Right ventricle myocardium superior (tissue), 1 donor: ENCODE measurements around the gene FOXP1. TPM values are rescaled to one million over a fixed set of nuclear protein-coding genes. Genes with fewer than 3 reads are reported as not detected.
A peak's percentile ranks its signal among the peaks of the same experiment; 100 is the strongest.

Experiments used
- ATAC-seq: fragments of 200-7000 bp; cut with Tn5 transposase; one replicate; pipeline ENCODE4 v1.9.1; 2020; ENCODE audit warnings: mild to moderate bottlenecking; ENCODE audit not compliant: poor library complexity
- DNase-seq: peaks from one replicate; pipeline ENCODE4 v3.0.0-alpha.2; 2020
- intact Hi-C: fragments of 100-400 bp; cut with DNase I; formaldehyde crosslinking; loops from one replicate; pipeline ENCODE4 v1.11.2; 2022
- total RNA-seq: library from RNA; stranded (reverse); fragmentation: NEBNext Ultra II Directional; extraction: Animal tissue kit (Norgen Biotek cat#: 25700); gene quantifications from one replicate; pipeline ENCODE4 v1.2.1, GENCODE V29; 2021
- donor health status: DM: no; HTN: yes; CAD: no; lungs with severe emphysema.

The FOXP1 gene
- total RNA-seq, 1 donor from 2014 or later: 36.3 TPM

DNA sequence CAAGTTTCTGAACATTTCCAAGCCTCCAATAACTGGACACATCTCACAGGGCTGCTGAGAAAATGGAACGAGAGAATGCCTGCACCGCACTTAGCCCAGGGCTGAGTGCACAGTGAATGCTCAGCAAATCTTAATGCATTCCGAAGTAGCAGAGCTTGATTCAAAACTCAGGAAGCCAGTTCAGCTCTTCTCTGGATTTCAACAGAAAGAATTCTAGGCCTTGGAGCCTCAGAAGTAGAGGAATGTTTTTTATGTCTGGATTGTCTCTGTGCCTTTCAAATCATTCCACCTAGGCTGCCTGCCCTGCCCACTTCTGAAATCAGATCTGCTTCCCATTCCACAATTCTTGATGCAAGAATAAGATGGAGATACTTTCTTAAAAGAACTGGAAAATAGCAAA is 9.6 kb upstream of the FOXP1 start:
- no peak for DNase-seq
- intact Hi-C loops: no loop called here
- no peak for ATAC-seq

DNA sequence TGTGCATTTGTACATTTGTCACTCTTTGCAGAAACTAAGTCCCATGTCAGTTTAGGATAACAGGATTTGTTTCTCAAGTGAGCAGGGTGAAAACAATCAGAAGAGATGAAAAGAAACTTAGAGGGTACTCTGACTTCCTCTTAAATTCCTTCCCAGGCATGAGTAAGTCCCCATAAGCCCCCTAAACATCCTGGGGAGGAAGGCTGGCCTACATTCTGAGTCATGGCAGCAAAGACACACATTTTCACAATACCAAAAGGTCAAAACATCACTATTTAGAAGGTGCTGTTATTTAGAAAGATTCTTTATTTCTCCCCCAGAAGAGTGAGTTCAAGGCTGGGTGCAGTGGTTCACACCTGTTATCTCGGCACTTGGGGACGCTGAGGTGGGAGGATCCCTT is 7.6 kb upstream of the FOXP1 start:
- DNase-seq (no peak), ATAC-seq (no peak)
- intact Hi-C loops: no loop called here

DNA sequence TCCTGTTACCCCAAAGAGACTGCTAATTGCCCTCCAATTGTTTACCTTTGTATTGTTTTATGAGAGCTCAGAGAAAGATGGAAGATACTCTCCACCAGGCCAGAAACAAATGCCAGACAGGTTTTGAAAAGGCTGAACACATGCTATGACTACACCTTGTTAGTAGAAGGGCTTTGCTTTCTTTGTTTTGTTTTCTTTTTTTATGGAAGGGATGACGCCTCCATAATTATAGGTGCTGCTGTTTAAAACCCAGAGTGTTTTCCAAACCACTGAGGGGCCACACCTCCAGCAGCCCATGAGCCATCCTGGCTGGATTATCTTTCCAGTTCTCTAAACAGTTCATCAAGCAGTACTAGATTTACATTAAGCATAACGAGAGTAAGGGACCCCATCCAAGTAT is 5.6 kb upstream of the FOXP1 start:
- ATAC-seq (no peak), DNase-seq (no peak)
- intact Hi-C loops: loop anchor here (5.0 to 10.0 kb wide), 3 partner anchors 344 to 872 kb away; no protein-coding TSS in a partner anchor

DNA sequence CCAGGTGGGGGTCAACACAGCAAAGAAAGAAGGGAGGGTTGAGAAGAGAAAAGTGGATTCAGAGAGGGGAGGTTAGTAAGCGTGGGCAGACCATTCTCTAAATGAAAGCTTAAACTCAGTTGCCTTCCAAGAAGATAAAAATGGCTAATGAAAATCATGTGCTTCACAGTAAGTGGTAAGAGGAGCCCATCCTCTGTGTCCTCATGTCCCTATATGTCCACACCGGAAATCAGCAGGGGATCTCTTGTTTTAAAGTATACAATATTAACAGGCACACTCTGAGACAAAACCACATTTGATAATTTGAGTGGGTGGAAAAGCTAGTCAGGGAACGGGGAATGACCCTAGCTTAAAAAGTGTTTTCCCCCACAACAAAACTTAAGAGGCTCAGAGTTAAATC is 4.4 kb upstream of the FOXP1 start:
- intact Hi-C loops: loop anchor here (5.0 to 10.0 kb wide), 3 partner anchors 343 to 871 kb away; no protein-coding TSS in a partner anchor
- ATAC-seq (no peak), DNase-seq (no peak)

DNA sequence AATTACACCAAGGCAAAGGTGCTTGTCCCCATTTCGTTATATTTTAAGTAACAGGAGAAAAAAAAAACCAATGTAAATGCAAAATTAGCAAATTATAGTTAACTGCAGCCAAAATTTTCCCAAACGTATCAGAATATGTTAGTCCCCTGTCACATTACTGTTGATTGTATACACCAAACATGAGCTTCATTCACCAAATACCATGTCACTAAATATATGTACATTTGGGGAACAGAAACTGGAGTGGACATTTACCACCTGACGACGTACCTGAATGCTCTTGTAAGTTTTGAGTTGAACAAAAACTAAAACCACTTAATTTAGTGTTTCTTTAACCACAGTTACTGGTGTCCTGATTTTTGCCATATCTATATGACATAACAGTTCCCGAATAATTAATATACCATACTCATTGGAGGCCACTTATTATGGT is 3.3 kb upstream of the FOXP1 start:
- ATAC-seq: no peak
- intact Hi-C loops: loop anchor here (5.0 to 10.0 kb wide), 3 partner anchors 342 to 870 kb away; no protein-coding TSS in a partner anchor

DNA sequence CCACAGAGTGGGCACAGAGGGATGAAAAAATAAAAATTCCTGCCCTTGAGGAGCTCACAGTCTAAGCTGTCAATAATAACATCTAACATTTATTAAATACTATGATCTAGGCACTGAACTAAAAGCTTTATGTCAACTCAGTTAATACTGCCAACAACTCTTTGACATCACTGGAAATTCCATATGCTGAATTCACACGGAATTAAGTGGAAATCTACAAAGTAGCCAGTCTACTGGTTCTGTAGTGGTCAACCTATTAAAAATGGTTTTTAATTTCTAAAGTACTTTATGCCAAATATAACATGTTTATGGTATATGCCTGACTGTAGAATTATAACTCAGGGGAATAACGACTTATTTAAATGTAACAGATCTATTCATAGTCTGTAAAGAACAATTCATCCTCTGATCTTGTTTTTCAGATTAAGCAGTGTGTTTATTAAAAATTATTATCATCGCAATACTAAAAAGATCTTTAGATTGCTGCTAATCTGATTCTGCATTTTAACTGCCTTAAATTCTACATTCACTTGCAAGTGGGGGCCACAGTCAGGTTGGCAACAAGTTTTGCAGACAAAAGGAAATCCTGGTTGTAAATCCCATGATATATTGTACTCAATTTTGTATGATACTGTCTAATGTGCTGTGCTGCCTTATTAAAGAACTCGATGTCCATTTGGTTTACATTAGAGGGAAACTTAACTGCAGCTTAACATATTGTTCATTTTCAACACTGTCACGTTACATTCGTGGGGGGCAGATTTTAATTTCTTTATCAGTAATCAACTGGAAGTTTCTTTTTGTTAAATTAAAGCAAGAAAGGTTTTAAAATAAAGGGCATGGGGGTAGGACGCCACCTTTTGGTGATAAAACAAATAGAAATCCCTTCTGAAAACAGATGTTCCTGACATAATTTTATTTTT is 2.6 kb upstream of the FOXP1 start:
- no peak for ATAC-seq
- DNase-seq: no peak
- intact Hi-C loops: loop anchor here (5.0 to 10.0 kb wide), 3 partner anchors 341 to 869 kb away; no protein-coding TSS in a partner anchor

More for the DNA sequence above, 3.3 kb upstream of the FOXP1 start:
- DNase-seq: no peak

DNA sequence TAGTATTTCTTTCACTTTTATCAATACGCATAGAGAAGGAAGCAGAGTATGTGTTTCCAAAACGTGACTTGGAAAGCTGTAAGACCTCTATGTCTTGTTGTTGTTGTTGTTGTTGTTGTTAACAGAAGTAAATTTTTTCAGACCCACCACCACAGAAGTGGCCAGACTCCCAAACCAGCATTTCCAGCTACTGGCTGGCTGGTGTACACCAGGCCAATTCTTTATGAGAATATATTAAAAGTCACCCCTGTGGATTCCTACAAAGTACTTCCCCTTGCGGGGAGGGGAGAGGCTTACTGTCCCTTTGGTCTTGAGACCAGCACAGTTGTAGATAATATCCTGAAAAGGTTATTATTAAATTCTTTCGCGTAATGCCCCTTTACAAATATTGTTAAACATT is 1.6 kb upstream of the FOXP1 start:
- DNase-seq (no peak), ATAC-seq (no peak)
- intact Hi-C loops: loop anchor here (5.0 to 10.0 kb wide), 3 partner anchors 340 to 868 kb away; no protein-coding TSS in a partner anchor

DNA sequence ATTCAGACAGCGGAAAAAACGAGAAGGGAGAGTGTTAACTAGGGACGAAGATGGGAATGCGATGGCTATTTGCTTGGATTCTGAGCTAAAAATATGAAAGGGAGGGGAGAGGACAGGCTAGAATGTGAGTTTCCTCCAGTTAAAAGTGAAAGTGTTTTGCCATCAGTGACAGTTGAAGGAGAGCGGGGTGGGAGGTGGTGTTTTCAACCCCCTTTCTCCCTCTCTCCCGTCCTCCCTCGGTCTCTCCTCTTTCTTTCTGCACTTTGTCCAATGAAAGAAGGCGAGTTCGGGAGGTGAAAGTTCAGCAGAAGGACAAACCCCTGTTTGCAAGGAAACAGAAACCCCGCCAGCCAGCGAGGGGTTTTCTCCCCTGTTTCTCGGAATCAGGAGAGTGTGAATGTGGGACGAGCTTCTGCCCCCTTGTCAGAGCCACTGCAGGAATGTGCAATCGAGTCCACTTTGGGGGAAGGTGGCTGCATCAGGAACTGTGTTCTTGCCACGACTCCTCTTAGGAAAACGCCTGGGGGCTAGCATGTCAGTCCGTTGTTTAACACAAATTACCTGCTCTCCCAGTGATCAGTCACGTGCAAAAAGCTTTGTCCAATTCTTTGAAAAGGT is 975 bp upstream of the FOXP1 start:
- ATAC-seq: peak; percentile 17
- intact Hi-C loops: loop anchor here (5.0 to 10.0 kb wide), 3 partner anchors 340 to 867 kb away; no protein-coding TSS in a partner anchor
- DNase-seq: peak; percentile 45

DNA sequence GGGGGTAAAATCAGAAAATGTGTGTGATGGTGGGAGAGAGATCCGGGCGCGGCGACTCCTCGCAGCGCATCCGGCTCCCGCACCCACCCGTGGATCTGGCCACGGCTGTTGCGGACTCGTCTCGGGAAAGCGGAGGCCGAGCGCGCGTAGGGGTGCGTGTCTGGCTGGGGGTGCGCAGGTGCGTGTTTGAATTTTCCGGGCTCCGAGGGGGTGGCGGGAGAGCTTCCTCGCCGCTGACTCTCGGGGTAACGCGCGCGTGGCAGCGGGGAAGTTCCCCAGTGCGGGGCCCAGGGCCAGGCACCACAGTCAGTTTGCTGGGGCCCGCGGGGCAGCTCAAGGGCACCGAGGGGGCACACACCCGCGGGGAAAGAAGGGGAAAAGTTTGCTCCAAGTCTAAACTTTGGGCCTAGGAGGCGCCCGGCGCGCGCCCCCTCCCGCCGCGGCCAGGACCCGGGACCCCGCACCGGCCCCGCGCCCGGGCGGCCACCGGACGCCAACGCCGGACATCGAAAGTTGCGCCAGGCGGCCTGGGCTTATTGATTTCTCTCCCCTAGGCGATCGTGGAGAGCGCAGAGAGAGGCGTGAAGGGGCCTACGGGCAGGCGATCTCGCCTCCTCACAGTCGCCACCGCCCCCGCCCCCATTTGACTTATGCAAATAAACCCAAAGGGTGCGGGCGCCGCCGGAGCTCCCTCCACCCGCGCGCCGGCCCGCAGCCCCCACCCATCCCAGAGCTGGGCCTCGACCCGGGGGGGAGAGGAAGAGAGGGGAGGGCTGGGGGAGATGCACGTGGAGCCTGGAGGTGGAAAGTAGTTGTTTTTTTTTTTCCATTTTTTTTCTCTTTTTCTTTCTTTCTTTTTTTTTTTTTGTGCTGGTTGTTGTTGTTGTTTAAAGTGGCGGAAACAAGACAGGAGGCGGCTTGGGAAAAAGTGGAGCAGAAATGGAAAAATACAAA is 639 bp downstream of the FOXP1 start:
- DNase-seq: peak; percentile 88
- intact Hi-C loops: loop anchor here (10.0 kb wide), 2 partner anchors 338 to 558 kb away; no protein-coding TSS in a partner anchor
- ATAC-seq: peak; percentile 51

DNA sequence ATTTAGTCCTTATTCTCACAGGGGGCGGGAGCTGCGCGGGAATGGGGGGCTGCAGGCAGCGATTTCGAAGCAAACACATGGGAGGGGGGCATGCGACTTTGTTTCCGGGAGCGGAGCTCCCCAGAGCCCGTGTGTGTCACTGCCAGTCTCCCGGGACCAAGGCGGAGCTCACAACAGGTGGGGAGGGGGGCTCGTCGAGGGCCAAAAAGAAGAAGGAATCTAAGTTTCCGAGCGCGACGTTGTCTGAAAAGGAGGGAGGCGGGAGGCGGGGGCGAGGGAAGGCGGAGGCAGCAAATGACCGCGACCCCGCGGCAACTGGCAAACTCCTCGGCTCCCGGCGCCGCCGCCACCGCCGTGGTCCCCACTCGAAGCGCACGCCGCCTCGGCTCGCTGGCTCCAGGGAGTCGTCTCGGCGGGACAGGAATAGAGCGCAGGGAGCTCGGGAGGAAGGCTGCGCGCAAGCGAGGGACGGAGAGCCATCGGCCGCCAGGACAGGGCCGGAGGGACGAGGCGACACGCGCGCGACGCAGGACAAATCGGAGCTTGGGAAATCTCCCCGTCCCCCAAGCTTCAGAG is 1.4 kb downstream of the FOXP1 start:
- peak; percentile 76 for DNase-seq
- intact Hi-C loops: loop anchor here (10.0 kb wide), 2 partner anchors 337 to 557 kb away; no protein-coding TSS in a partner anchor
- peak; percentile 38 for ATAC-seq

DNA sequence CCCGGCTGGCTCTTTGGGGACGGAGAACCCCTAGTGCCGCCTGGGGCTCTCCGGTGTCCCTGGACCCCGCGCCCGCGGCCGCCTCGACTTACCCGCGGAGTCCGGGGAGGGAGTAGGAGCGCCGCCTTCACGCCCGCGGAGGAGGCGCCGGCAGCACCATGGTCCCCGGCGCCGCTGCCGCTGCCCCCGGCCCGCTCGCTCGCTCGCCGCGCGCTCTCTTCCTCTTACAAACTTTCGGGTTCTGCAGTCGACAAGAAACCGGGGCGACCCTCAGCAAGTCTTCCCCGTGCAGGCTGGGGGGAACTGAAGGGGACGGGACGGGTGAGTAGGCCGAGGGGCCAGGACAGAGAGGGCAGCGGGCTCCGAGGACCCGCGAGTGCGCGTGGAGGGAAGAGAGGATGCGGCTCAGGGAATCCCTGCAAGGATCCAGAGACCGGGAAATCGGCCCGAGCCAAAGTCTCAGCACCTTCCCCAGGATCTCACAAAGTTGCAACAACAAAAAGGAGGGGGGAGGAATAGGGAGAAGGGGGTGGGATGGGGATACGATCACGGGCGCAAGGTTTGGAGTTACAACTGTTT is 2.0 kb downstream of the FOXP1 start:
- intact Hi-C loops: loop anchor here (10.0 kb wide), 2 partner anchors 337 to 557 kb away; no protein-coding TSS in a partner anchor
- ATAC-seq: peak; percentile 42
- DNase-seq: peak; percentile 69

DNA sequence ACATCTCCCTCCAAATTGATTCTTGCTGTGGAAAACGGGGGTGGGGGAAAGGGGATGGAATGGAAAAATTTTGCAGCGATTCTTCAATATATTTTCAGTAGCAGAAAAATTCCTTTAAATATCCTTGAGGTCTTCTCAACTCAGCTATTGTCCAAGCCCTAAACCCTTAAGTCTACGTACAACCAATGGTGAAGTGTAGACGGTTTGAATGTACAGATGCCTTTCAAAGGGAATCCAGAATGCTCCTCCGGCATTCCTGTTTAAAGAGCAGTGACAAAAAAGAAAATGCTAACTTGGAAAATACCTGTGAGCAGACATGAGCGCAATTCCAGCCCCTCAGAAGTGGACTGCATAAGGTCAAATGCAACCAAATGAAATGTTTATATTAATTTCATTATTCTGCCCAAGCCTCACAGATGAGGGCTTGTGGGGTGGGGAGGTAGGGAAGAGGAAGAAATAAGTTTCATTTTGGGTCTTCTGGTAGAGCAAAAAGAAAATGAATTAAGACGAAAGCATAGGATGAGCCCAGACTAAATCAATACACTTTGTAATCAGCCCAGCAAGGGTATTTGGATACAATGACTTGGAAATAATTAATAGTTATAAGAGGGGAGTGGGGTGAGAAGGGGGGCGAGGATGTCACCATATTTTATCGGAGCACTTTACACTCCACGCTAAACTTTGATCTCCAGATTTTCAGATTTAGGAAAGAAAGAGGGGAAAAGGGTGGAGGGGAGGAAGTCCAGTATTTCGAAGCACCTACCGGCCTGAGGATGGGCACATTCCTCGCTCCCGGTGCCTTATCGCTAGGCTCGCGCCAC is 2.7 kb downstream of the FOXP1 start:
- DNase-seq (no peak), ATAC-seq (no peak)
- intact Hi-C loops: loop anchor here (10.0 kb wide), 2 partner anchors 336 to 556 kb away; no protein-coding TSS in a partner anchor

DNA sequence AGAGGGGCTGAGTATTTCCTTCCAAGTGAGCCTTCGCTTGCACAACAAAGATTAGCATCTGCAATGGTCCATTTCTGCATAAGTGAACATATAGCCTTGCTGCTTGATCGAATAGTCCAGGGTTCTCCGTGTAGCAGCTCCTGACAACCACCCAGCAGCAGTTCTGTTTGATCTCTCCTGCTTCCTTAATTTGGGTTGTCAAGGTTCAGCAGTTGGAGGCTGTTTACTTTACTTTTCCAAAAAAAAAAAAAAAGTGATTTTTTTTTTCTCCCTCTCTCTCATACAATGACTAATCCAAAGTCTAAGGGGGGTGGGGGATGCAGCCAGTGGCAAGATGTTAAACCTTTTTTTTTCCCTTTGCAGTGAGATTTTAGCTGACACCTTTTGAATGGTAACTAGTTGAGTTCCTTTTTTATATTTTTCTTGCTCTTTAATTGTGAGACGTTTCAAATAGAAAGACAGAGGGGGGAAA is 3.6 kb downstream of the FOXP1 start:
- intact Hi-C loops: loop anchor here (10.0 kb wide), 2 partner anchors 335 to 555 kb away; no protein-coding TSS in a partner anchor

DNA sequence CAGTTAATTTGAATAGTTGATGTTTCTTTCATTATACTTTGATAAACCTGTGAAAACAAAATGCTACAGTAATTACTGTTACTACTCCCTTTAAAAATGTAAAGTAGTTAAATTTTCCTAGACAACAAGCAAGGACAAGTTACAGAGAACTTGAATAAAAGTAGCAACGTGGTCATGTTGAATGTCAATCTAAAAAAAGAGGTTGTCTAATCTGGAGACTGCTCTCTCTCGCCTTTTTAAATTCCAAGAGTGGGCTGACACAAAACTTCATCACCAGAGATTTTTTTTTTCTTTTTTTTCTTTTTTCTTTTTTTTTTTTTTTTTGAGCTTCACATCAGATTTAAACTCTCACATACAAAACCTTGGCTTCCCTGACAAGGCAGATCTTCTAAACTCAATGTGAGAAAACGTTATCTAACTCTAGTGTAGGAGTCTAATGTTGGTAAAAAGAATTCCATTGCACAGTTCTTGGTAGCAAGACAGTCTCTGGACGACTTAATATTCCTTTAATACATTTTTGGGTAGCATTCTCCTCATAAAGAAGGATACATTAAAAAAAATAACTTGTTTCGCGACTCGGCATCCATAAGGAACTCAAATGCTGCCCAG is 4.1 kb downstream of the FOXP1 start:
- DNase-seq (no peak), ATAC-seq (no peak)
- intact Hi-C loops: no loop called here

More for the DNA sequence above, 3.6 kb downstream of the FOXP1 start:
- no peak for DNase-seq
- no peak for ATAC-seq

DNA sequence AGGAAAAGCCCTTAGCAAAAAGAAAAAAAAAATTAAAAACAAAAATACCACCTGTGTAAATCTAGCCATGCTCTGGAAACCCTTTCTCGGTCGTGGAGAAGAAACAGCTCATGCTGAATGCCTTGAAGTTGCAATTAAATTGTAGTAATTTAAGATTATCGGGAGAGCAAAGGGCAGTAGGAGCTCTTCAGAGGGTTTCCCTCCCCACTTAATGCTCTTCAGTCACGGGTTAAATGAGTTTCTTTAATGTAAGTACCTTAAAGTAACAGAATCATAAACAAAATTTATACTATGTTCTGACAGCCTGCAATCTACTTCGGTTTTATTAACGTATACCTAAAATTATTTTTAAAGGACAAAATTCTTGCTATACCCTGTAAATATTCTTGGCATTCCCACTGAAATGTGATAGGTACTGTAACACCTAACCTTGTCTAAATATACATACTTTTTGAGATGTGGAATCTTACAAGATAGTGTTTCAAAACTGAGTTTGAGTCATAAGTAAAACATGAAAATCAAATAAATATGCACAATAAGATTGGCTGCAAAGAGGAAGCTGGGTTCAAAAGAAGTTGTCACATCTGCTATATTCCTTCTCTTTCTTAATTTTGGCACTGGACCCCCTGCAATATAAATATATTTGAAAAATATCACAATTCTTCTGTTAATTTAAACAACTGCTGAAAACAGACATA is 5.3 kb downstream of the FOXP1 start:
- intact Hi-C loops: no loop called here
- no peak for DNase-seq
- ATAC-seq: no peak
